Progenitor cell of endocrine pancreas (in vitro differentiated cells): Measurements from ENCODE around the gene MORF4L2. TPM values are rescaled to one million over a fixed set of nuclear protein-coding genes. Genes with fewer than 3 reads are reported as not detected.

Experiments
- DNase-seq: peaks from one replicate; pipeline ENCODE4 v3.0.0; 2021; ENCODE audit warnings: low spot score; ENCODE audit not compliant: unreplicated experiment
- H3K27ac Mint-ChIP-seq: 2 replicates; pipeline ENCODE4 v1.8.0; 2021; ENCODE audit warnings: mild to moderate bottlenecking, moderate library complexity, mixed read lengths
- H3K27me3 Mint-ChIP-seq: 2 replicates; pipeline ENCODE4 v1.8.0; 2021; ENCODE audit warnings: mixed read lengths
- H3K36me3 Mint-ChIP-seq: 2 replicates; pipeline ENCODE4 v1.8.0; 2022; ENCODE audit warnings: mixed read lengths; ENCODE audit not compliant: insufficient read depth
- H3K4me1 Mint-ChIP-seq: 2 replicates; pipeline ENCODE4 v1.8.0; 2021; ENCODE audit warnings: low read depth, mixed read lengths
- H3K4me3 Mint-ChIP-seq: 2 replicates; pipeline ENCODE4 v1.8.0; 2021; ENCODE audit warnings: low read depth, mild to moderate bottlenecking, moderate library complexity, mixed read lengths
- H3K9me3 Mint-ChIP-seq: 2 replicates; pipeline ENCODE4 v1.8.0; 2021; ENCODE audit warnings: low read depth, mixed read lengths
- CTCF ChIP-seq: fragments of 200-600 bp; sonication (generic); IDR thresholded peaks from one replicate; pipeline ENCODE4 v1.5.0; 2021; ENCODE audit warnings: antibody characterized with exemption, mild to moderate bottlenecking; ENCODE audit not compliant: unreplicated experiment
- total RNA-seq: library from RNA; stranded (reverse); gene quantifications from 2 replicates; pipeline ENCODE4 v1.2.1, GENCODE V29; 2021

MORF4L2 gene
- total RNA-seq, 1 donor from 2014 or later: 479 TPM

DNA sequence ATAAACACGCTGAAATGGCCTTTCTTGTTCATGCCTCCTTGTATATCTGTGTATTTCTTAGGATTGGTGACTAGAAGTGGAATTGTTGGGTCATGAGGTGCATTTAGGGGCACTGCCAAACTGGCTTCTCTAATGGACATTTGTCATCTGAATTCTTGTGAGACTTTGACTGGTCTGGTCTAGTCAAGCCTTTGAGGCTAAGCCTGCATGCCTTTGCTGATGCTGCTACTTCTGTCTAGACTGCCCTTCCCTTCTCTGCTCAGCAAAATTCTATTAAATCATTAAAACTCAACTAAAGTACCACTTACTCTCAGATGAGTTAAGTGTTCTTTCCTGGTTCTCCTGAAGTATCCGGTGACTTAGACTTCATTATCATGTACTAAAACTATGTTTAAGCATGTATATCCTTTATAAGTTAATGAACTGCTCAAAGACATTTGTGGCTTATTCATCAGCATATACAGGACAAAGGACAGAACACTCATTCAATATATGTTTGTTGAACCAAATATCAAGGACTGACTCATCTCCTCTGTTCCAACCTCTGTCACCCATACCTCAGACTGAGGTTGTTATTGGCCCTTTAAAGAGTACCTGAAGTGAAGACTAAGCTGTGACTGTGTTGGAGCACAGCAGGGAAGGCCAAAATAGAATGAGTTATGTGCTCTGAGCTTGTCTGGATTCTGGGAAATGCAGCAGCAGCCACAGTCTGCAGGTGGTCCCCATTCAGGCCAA, 48.7 kb downstream of the MORF4L2 start:
- H3K27me3 Mint-ChIP-seq: no peaks in the 10 kb centered on the region
- H3K36me3 Mint-ChIP-seq: no peaks in the 10 kb centered on the region
- H3K4me1 Mint-ChIP-seq: no peaks in the 10 kb centered on the region
- no peaks in the 10 kb centered on the region for H3K9me3 Mint-ChIP-seq
- no peak overlapping the region for H3K27ac Mint-ChIP-seq
- no peak for DNase-seq
- H3K4me3 Mint-ChIP-seq: no peak overlapping the region
- TF ChIP-seq CTCF: no peak

GRCh38 chrX:103635436-103635835, 51.1 kb downstream of the MORF4L2 start:
- peaks cover 2% of the 10 kb centered on the region for H3K36me3 Mint-ChIP-seq
- no peak overlapping the region for H3K4me3 Mint-ChIP-seq
- H3K27me3 Mint-ChIP-seq: no peaks in the 10 kb centered on the region
- no peaks in the 10 kb centered on the region for H3K4me1 Mint-ChIP-seq
- H3K9me3 Mint-ChIP-seq: no peaks in the 10 kb centered on the region
- peak overlapping the region; percentile 14 for H3K27ac Mint-ChIP-seq
- TF ChIP-seq CTCF: no peak
- no peak for DNase-seq

GRCh38 chrX:103631145-103631544, 55.4 kb downstream of the MORF4L2 start:
- no peak for DNase-seq
- H3K36me3 Mint-ChIP-seq: peaks cover 4% of the 10 kb centered on the region
- H3K27me3 Mint-ChIP-seq: no peaks in the 10 kb centered on the region
- peak overlapping the region; percentile 14 for H3K4me3 Mint-ChIP-seq
- H3K4me1 Mint-ChIP-seq: peaks cover 10% of the 10 kb centered on the region
- H3K9me3 Mint-ChIP-seq: peaks cover 3% of the 10 kb centered on the region
- no peak overlapping the region for H3K27ac Mint-ChIP-seq
- TF ChIP-seq CTCF: no peak

DNA sequence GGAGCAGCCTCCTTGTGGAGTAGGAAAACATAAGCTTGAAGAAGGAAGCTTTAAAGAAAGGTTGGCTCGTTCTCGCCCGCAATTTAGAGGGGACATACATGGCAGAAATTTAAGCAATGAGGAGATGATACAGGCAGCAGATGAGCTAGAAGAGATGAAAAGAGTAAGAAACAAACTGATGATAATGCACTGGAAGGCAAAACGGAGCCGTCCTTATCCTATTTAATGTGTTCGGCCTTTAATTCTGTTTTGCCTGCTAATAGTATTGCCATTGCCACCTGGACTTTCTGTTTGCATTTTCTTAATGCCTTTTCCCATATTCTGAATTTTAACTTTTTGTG, 56.4 kb downstream of the MORF4L2 start:
- no peak for TF ChIP-seq CTCF
- no peaks in the 10 kb centered on the region for H3K27me3 Mint-ChIP-seq
- DNase-seq: no peak
- peaks cover 3% of the 10 kb centered on the region for H3K9me3 Mint-ChIP-seq
- peaks cover 12% of the 10 kb centered on the region for H3K4me1 Mint-ChIP-seq
- H3K27ac Mint-ChIP-seq: peak overlapping the region; percentile 98
- H3K4me3 Mint-ChIP-seq: peak overlapping the region; percentile 98
- peaks cover 4% of the 10 kb centered on the region for H3K36me3 Mint-ChIP-seq

DNA sequence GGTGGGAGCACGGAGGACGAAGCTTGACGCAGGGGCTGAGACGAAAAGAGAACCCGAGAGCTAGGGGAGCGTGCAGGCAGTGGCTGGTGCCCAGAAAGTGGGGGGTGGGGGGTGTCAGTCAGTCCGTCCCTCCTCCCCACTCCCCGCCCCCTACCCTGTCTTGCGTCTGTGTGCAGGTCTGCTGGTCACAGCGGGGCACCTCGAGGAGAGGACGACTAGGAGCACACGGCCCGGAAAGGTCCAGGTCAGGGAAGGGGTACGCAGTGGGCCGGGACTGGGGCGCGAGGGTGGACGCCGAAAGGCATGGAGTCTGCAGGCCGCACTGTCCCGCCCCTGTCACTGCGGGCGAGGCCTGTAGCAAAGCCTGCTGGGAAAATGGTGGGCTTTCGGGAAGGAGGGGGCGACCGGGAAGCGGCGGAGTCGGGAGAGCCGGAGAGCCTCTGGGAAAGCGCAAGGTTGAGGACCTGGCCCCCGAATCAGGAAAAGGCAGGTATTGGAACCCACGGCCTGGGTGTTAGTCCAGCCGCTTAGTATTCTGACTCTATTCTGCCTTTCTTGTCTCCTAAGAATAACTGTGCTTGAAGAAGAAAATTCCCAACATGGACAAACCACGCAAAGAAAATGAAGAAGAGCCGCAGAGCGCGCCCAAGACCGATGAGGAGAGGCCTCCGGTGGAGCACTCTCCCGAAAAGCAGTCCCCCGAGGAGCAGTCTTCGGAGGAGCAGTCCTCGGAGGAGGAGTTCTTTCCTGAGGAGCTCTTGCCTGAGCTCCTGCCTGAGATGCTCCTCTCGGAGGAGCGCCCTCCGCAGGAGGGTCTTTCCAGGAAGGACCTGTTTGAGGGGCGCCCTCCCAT, 57.0 kb downstream of the MORF4L2 start:
- Mint-ChIP-seq H3K36me3 (peaks cover 4% of the 10 kb centered on the region), H3K27me3 (no peaks in the 10 kb centered on the region), H3K9me3 (peaks cover 3% of the 10 kb centered on the region), H3K4me1 (peaks cover 13% of the 10 kb centered on the region), H3K4me3 (peak overlapping the region; percentile 98), H3K27ac (peak overlapping the region; percentile 98)
- peak; percentile 50 for DNase-seq
- TF ChIP-seq CTCF: peak; percentile 68
